ENCODE data around the gene RBM20. TPM values are rescaled to one million over a fixed set of nuclear protein-coding genes. Genes with fewer than 3 reads are reported as not detected.
A peak's percentile ranks its signal among the peaks of the same experiment; 100 is the strongest.
"Not testable (repeated sequence)": the region's sequence is repeated elsewhere in the genome, so short reads cannot be mapped to it uniquely, and the experiment has no call there.

RBM20 gene
- polyA plus RNA-seq, 10 donors = 6.8 to 17.0 (median 10.3) TPM

- DNase-seq = no peak
Measured at GRCh38 chr10:110648692-110649346, 4.7 kb downstream of the RBM20 start.

- DNase-seq = no peak
Measured at GRCh38 chr10:110649347-110650264, 5.5 kb downstream of the RBM20 start.

GRCh38 chr10:110650265-110650668 is 6.1 kb downstream of the RBM20 start:
- no peak for DNase-seq

GRCh38 chr10:110651044-110651958 is 7.2 kb downstream of the RBM20 start:
- DNase-seq = peak in 1 of 3 donors; percentile 58

GRCh38 chr10:110652475-110653118 is 8.5 kb downstream of the RBM20 start:
- DNase-seq = no peak

- no peak for DNase-seq
Measured at GRCh38 chr10:110655320-110655719, 11.2 kb downstream of the RBM20 start.

GRCh38 chr10:110656612-110657011 is 12.5 kb downstream of the RBM20 start:
- no peak for DNase-seq

GRCh38 chr10:110657973-110658691 is 14.0 kb downstream of the RBM20 start:
- DNase-seq = no peak

GRCh38 chr10:110659558-110659957 is 15.4 kb downstream of the RBM20 start:
- no peak for DNase-seq

- DNase-seq = not testable (repeated sequence)
Measured at GRCh38 chr10:110660289-110660688, 16.2 kb downstream of the RBM20 start.

GRCh38 chr10:110661292-110661691 is 17.2 kb downstream of the RBM20 start:
- DNase-seq = no peak

- DNase-seq = peak in 1 of 3 donors; percentile 71
Measured at GRCh38 chr10:110664483-110665420, 20.6 kb downstream of the RBM20 start.

GRCh38 chr10:110666259-110666658 is 22.1 kb downstream of the RBM20 start:
- not testable (repeated sequence) for DNase-seq

- DNase-seq = no peak
Measured at GRCh38 chr10:110666673-110667072, 22.5 kb downstream of the RBM20 start.

GRCh38 chr10:110667620-110668343 is 23.6 kb downstream of the RBM20 start:
- DNase-seq = no peak

- no peak for DNase-seq
Measured at GRCh38 chr10:110668443-110668842, 24.3 kb downstream of the RBM20 start.

- DNase-seq = no peak
Measured at GRCh38 chr10:110670335-110670734, 26.2 kb downstream of the RBM20 start.

GRCh38 chr10:110671788-110672579 is 27.8 kb downstream of the RBM20 start:
- peak in 2 of 3 donors; percentile 51 to 80 for DNase-seq

All from muscle of back (tissue), 11 donors.